ENCODE results near the gene ACOT7.

Gene ACOT7

GRCh38 chr1:6424000-6424565, 30.5 kb upstream of the ACOT7 start:
- DNase-seq = peak; percentile 39

- DNase-seq = peak; percentile 86
These were observed 29.9 kb upstream of the ACOT7 start for GRCh38 chr1:6423321-6423999.

GRCh38 chr1:6421266-6421665, 27.7 kb upstream of the ACOT7 start:
- no peak for DNase-seq

DNA sequence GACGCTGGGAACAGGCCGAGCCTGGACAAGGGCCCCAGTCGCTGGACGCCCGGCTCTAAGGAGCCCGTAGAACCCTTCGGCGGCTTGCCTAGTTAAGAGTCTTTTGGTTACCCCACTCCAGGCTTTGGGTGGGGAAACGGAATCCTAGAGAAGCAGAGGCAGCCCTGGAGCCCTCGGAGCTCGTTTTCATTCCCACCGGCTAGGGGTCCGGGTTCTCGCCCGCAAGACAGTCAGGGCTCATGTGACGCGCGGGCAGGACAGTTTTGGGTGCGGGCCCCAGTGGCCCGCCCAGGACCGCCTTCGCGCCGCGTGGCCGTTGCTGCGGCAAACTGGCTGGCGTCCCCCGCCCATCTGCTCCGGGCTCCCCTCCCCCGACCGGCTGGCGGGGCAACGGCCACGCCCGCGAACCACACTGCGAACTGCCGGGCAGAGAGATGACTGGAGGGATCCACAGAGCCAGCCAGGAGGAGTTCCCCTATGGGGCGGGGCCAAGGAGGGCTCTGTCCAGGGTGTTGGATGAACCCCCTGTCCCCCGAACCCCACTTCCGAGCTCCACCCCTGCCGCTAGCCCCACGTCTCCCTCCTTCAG, 27.0 kb upstream of the ACOT7 start:
- DNase-seq = peak; percentile 18

GRCh38 chr1:6419804-6420453, 26.4 kb upstream of the ACOT7 start, which contains the start of gene HES2:
Gene HES2 (minus strand): TSS chr1:6419919. CDS start chr1:6419820, 99 bp downstream.
- peak; percentile 50 for DNase-seq

GRCh38 chr1:6419397-6419803, 25.8 kb upstream of the ACOT7 start:
- peak; percentile 42 for DNase-seq

GRCh38 chr1:6418668-6419396, 25.3 kb upstream of the ACOT7 start:
- DNase-seq = peak; percentile 34

DNA sequence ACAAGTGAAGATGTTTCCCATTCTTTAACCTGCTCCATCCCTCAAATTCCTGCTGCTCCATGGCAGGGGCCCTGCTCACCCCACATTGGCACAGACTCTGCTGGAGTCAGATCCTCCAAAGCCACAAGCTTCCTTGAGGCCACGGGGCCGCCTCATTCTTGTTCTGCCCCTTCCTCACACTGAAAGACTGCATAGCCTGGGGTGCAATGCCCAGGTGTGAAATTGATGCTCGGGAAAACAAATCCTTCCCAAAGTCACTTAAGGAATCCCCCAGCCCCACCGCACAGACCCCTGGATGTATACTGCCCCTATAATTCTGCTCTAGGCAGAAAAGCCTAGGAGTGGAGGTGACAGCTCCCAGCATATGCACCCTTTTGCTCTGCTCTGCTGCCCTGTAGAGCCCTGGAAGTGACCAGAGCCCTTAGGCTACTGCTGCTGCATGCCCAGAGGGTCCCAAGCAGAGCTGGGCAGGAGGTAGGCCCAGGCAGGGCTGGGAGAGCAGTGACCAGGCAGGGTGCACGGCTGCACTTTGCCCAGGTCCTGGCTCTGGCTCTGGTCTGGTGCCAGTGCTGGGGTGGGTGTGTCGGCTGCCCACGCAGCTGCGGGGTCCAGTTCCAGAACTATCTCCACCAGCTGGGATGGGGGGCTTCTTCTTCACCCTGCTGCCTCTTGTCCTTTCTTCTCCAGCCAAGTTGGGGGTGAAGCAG, 24.5 kb upstream of the ACOT7 start:
- DNase-seq = no peak

- DNase-seq = no peak
These were observed 23.3 kb upstream of the ACOT7 start for GRCh38 chr1:6416906-6417305.

DNA sequence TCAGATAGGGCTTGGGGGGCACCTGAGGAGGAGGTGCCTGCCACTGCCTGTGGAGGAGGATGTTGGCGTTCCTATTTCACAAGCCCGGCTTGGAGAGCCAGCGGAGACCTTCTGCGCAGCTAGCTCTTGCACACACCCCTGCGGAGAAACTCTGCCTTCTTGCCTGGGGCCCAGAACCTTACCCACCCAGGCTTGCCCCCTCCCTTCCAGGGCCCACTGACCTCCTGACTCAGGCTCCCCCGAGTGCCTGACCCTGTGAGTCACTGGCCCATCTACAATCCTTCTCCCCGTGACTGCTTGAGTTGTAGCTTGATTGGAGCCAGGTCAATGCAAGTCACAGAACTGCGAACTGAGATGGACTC, 22.7 kb upstream of the ACOT7 start:
- no peak for DNase-seq

DNA sequence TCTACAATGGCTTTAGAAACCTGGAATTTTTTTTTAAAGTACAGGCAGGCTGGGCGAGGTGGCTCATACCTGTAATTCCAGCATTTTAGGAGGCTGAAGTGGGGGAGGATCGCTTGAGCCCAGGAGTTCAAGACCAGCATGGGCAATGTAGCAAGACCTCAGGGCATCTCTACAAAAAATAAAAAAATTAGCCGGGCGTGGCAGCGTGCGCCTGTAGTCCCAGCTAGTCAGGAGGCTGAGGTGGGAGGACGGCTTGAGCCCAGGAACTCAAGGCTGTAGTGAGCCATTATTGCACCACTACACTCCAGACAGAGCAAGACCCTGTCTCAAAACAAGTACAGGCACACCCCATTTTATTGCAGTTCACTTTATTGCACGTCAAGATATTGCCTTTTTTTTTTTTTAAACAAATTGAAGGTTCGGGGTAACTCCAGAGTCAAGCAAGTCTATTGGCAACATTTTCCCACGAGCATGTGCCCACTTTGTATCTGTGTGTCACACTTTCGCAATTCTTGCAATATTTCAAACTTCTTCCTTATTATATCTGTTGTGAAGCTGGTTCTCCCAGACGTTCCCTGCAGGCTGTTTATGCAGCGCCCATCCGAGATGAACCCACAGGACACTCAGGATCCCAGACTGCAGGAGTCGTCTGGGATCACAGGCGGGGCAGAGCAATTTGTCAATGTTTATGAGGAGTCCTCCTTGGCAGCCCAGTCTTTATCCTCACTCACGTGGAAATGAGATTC, 21.5 kb upstream of the ACOT7 start:
- no peak for DNase-seq

DNA sequence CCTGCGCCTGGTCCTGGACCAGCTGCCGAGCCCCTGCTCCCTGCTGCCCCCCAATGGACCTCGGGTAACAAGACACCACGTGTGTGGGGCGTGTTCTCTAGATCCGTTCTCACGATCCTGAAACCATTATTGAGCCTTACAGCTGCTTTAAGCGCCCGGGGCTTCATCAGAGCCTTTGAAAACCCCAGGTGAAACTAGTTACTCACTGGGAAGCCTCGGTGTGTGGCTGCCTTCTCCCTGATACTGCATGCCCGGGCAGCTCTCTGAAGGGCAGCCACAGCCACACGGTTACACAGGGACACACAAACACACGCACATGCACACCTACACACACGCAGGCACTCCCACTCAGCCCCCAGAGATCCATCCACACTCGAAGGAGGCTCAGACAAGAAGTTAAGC, 20.9 kb upstream of the ACOT7 start:
- DNase-seq = peak; percentile 86

DNA sequence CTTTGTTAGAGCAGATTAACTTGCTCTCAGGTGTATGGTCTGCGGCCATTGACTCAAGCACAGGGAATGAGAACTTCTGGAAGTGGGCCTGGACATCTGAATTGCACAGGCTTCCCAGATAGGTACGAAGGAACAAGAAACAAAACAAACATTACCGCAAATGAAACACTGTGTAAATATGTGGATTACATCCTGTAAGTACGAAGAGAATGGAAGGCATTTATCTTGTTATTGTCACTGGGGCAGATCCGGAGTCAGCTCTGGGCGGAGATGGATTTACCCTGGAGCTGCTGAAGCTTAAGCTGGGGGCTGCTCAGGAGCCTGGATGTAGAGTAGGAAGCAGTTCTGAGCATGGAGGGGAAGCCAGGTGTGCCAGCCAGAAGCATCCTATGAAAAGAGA, 19.3 kb upstream of the ACOT7 start:
- peak; percentile 74 for DNase-seq

GRCh38 chr1:6410248-6410893, 16.8 kb upstream of the ACOT7 start:
- no peak for DNase-seq

DNA sequence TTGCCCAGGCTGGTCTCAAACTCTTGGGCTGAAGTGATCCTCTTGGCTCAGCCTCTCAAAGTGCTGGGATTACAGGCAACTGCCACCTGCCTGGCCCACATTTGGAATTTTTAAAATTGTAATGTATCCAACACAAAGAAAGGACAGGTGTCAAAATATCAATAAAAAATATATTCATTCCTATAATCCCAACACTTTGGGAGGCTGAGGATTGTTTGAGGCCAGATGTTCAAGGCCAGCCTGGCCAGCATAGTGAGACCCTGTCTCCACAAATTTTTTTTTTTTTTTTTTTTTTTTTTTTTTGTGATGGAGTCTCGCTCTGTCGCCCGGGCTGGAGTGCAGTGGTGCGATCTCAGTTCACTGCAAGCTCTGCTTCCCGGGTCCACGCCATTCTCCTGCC, 16.2 kb upstream of the ACOT7 start:
- no peak for DNase-seq

GRCh38 chr1:6409053-6409452, 15.5 kb upstream of the ACOT7 start:
- no peak for DNase-seq

GRCh38 chr1:6408023-6408422, 14.5 kb upstream of the ACOT7 start:
- no peak for DNase-seq

GRCh38 chr1:6401673-6402072, 8.1 kb upstream of the ACOT7 start:
- no peak for DNase-seq

DNA sequence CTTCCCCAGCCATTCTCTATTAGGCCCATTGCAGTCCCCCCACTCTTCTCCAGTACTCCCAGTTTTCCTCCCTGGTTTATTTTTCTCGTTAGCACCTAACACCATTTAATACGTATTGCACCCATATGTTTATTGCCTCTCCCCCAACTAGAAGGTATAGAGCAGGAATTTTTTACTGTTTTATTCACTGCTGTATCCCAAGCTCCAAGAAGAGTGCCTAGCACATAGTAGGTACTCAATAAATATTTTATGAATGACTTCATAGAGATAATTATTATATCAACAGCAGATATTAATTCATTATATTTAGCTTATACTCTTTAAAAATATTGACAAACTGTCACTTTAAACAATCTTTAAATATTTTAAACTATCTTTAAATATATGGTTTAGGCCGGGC, 5.7 kb upstream of the ACOT7 start:
- DNase-seq = no peak

GRCh38 chr1:6397844-6398441, 4.4 kb upstream of the ACOT7 start:
- no peak for DNase-seq

DNA sequence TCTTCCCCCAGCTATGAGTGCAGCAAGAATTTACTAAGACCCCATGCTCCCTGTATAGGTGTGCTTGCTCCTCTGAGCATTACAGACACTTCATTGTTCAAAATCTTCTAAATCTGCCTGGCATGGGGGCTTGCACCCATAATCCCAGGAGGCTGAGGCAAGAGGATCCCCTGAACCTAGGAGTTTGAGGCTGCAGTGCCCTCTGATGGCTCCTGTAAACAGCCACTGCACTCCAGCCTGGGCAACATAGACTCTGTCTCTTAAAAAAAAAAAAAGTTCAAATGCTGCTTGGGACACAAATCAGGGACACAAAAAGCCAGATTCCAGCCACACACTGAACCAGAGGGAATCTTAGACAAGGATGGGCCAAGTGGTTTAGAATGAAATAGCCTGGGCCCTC, 3.4 kb upstream of the ACOT7 start:
- DNase-seq = no peak
